GM12878 (cell line): ENCODE measurements around the gene SCN10A. TPM values are rescaled to one million over a fixed set of nuclear protein-coding genes. Genes with fewer than 3 reads are reported as not detected.

ENCODE experiments used
- CUX1 ChIP-seq: IDR thresholded peaks from 2 replicates; pipeline ENCODE4 v1.6.1; 2012; ENCODE audit warnings: improper control_type of control experiment, low read depth, low read length; ENCODE audit not compliant: insufficient replicate concordance
- REST ChIP-seq: IDR thresholded peaks from 2 replicates; pipeline ENCODE4 v1.6.1; 2012; ENCODE audit warnings: mild to moderate bottlenecking, low read depth, low read length
- TCF12 ChIP-seq: IDR thresholded peaks from 2 replicates; pipeline ENCODE4 v1.6.1; 2011; ENCODE audit warnings: low read depth, mild to moderate bottlenecking, low read length
- polyA plus RNA-seq, 11 experiments: library from polyadenylated mRNA; depleted of rRNA in 4 of 11; unstranded in 6 of 11; stranded (reverse) in 5 of 11; fragments of >200 nt; fragmentation: Nextera tagmentation in 4 of 11; fragmentation: Illumina TruSeq in 1 of 11; extraction: Ambion mirVana in 4 of 11; extraction: Trizol in 1 of 11; gene quantifications; 1 replicate in 1 of 11; 2 replicates in 10 of 11; pipeline versions ENCODE4 v1.2.1 to v1.2.3, GENCODE V29; 2011 to 2016; ENCODE audit warnings: inconsistent platforms in 2 of 11, missing spikeins in 2 of 11, low read depth in 1 of 11
- total RNA-seq, 4 experiments: library from RNA; depleted of rRNA in 3 of 4; stranded (reverse); fragments of >200 nt in 3 of 4; fragmentation: Illumina TruSeq in 1 of 4; extraction: Trizol in 1 of 4; gene quantifications; 2 replicates each; pipeline versions ENCODE4 v1.2.1 to v1.2.3, GENCODE V29; 2013 to 2021

The SCN10A gene
- total and polyA plus RNA-seq, 10 of the 15 experiments (the other 5 are each of a cell fraction or from before 2014, with no cell fraction given) = not detected

- TF ChIP-seq CUX1 (no peak), TCF12 (no peak), REST (no peak)
Observed at GRCh38 chr3:38650248-38650951, 165.6 kb downstream of the SCN10A start (continued).
